ENCODE measurements around the gene SPHK2. TPM values are rescaled to one million over a fixed set of nuclear protein-coding genes. Genes with fewer than 3 reads are reported as not detected.

The SPHK2 gene, protein sequence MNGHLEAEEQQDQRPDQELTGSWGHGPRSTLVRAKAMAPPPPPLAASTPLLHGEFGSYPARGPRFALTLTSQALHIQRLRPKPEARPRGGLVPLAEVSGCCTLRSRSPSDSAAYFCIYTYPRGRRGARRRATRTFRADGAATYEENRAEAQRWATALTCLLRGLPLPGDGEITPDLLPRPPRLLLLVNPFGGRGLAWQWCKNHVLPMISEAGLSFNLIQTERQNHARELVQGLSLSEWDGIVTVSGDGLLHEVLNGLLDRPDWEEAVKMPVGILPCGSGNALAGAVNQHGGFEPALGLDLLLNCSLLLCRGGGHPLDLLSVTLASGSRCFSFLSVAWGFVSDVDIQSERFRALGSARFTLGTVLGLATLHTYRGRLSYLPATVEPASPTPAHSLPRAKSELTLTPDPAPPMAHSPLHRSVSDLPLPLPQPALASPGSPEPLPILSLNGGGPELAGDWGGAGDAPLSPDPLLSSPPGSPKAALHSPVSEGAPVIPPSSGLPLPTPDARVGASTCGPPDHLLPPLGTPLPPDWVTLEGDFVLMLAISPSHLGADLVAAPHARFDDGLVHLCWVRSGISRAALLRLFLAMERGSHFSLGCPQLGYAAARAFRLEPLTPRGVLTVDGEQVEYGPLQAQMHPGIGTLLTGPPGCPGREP
- 4.7 and 5.6 TPM in 2 replicates for total RNA-seq

DNA sequence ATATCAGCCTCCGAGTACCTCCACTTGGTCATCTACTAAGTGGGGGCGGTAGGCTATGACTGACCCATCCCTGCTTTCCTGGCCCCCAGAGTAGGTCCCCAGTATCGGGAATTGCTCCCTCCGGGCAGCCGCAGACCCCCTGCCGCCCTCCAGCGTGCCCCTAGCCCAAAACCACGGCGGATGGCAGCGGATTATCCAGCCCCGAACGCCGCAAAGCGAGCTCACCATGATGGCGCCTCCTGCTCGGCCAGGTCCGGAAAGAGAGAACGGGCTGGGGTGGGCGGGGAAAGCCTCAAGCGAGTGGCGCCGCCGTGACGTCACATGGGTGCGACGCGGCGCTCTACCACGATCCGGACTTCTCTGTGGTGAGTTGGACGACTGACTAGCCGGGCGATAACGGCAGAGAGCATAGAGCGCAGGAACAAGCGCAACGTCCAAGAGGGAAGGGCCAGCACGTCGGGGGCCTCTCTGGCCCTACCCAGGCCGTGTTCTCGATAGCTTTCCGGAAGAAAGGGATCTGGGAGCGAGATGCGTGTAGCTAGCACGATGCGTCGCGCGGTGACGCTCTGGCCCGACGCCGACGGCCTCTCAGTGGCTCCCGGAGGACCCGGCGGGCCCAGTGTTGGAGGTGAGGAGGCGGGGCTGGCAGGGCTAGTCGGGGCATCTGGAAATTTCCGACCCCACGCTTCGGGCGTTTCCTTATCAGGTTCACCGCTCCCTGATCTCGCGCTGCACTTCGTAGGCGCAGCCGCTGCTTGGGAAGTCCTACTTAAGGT lies at the start of gene SPHK2, which contains the start of gene RPL18:
TSS of gene SPHK2 (plus strand) at position 591 of the 776 bp plus-strand sequence. CDS start 1,009 bp downstream, outside the sequence.
TSS of gene RPL18 (minus strand) at position 263 of the 776 bp plus-strand sequence. CDS start at position 228, 35 bp downstream.

GRCh38 chr19:48606463-48607358 lies 12.6 kb upstream of the SPHK2 start, which contains the start of gene SPACA4:
Gene SPACA4, plus strand, starts transcription at chr19:48606742. Its CDS starts 237 bp downstream, at chr19:48606979.

DNA sequence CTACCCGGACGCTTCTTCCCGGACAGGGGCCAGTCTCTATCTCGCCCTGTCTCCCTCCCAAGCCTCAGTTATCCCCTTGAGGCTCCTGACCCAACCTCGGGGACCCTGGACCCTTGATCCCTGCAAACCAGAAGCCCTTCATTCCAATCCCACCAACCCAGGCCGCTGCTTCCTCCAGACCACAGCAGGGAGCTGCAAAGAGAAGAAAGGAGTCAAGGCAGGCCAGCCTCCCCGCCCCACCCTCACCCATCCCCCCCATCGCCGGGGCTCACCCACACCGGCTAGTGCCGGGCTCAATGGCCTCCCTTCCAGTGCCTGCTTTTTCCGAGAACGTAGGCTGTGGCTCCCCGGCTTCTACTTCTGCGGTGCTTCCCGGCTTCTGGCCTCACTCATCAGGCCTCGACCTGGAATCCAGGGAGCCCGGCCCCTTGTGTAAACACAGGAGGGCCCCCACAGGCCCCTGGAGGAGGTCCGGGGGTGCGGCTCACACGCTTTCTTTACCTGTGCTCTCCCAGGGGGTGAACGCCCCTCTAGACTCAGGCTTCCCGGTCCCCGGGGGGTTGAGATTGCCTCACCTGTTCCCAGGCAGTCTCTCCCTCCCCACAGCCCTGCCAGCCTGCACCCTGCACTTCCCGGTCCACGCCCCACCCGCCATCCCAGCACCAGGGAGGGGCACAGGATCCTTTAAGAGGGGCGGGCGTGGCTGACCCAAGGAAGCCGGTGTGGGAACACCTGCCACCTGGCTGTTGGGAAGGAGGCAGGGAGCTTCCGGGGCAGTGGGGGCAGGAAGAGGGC lies 4.7 kb upstream of the SPHK2 start, which contains the start of gene FAM83E:
TSS of gene FAM83E (minus strand) at position 641 of the 795 bp plus-strand sequence. CDS start 1,704 bp downstream, outside the sequence.

GRCh38 chr19:48636859-48637448 lies 17.6 kb downstream of the SPHK2 start, which contains the start of gene DBP:
Gene DBP, minus strand, starts transcription at chr19:48637379. Its CDS starts 385 bp downstream, at chr19:48636994.

GRCh38 chr19:48646001-48646721 lies 26.9 kb downstream of the SPHK2 start, which contains the start of gene CA11:
Gene CA11, minus strand, starts transcription at chr19:48646187. Its CDS starts 555 bp downstream, at chr19:48645632.

DNA sequence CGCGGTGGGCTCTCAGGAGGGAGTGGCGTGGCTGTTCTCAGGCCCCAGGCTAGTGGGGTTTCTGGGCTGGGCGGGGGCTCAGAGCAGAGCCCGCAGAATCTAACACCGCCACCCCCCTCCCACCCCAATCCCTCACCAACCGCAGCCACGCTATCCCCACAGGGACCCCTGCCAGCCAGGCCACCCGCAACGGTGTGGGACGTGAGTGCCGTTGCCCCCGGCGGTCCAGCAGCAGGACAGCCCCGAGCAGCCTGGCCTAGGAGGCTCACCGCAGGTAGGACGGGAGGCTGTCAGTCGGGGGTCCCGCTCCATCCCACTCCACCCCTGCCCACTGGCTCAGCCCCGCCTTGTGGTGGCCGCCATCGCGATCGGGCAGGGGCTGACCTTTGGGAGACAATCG lies 53.7 kb downstream of the SPHK2 start, which contains the start of gene NTN5:
TSS of gene NTN5 (minus strand) at position 24 of the 400 bp plus-strand sequence. CDS start 2,031 bp downstream, outside the sequence.

Other genes starting within 250 kb of the SPHK2 start
- 54.3 and 70.8 TPM in 2 replicates for gene KDELR1, start 228.0 kb upstream of the SPHK2 start, total RNA-seq
- gene GRIN2D, start 225.8 kb upstream of the SPHK2 start, total RNA-seq, result 0.18 and 0.28 TPM in 2 replicates
- gene GRWD1, start 173.5 kb upstream of the SPHK2 start, total RNA-seq, result 11.0 and 19.2 TPM in 2 replicates
- 0.28 and 0.46 TPM in 2 replicates for gene KCNJ14, start 163.9 kb upstream of the SPHK2 start, total RNA-seq
- gene CYTH2, start 150.1 kb upstream of the SPHK2 start, total RNA-seq, result 23.8 and 29.7 TPM in 2 replicates
- 0.09 and 0.14 TPM in 2 replicates for gene LMTK3, start 107.7 kb upstream of the SPHK2 start, total RNA-seq
- 0.09 and 0.28 TPM in 2 replicates for gene SULT2B1, start 67.3 kb upstream of the SPHK2 start, total RNA-seq
- gene SPACA4, start 12.8 kb upstream of the SPHK2 start, total RNA-seq, result 0.14 TPM in 1 of 2 replicates, not detected in the other
- gene FAM83E, start 4.4 kb upstream of the SPHK2 start, total RNA-seq, result 0.28 and 0.46 TPM in 2 replicates
- 2,327 and 2,594 TPM in 2 replicates for gene RPL18, start 328 bp upstream of the SPHK2 start, total RNA-seq
- 4.6 and 6.5 TPM in 2 replicates for gene DBP, start 17.9 kb downstream of the SPHK2 start, total RNA-seq
- 0.43 and 0.46 TPM in 2 replicates for gene CA11, start 26.7 kb downstream of the SPHK2 start, total RNA-seq
- gene NTN5, start 53.5 kb downstream of the SPHK2 start, total RNA-seq, result not detected in 2 replicates
- gene FUT2, start 76.5 kb downstream of the SPHK2 start, total RNA-seq, result not detected in 2 replicates
- gene MAMSTR, start 100.2 kb downstream of the SPHK2 start, total RNA-seq, result 0.28 TPM in 2 replicates
- 1.3 and 2.3 TPM in 2 replicates for gene RASIP1, start 121.1 kb downstream of the SPHK2 start, total RNA-seq
- gene IZUMO1, start 127.4 kb downstream of the SPHK2 start, total RNA-seq, result not detected in 2 replicates
- gene FUT1, start 133.1 kb downstream of the SPHK2 start, total RNA-seq, result 0.28 TPM in 2 replicates
- 0.14 and 0.28 TPM in 2 replicates for gene FGF21, start 136.0 kb downstream of the SPHK2 start, total RNA-seq
- gene BCAT2, start 191.5 kb downstream of the SPHK2 start, total RNA-seq, result 26.6 and 28.4 TPM in 2 replicates
- 6.8 and 7.3 TPM in 2 replicates for gene HSD17B14, start 217.0 kb downstream of the SPHK2 start, total RNA-seq
- gene PLEKHA4, start 249.1 kb downstream of the SPHK2 start, total RNA-seq, result 6.5 and 10.6 TPM in 2 replicates